Measurements from ENCODE around the gene LRTM2.

DNA sequence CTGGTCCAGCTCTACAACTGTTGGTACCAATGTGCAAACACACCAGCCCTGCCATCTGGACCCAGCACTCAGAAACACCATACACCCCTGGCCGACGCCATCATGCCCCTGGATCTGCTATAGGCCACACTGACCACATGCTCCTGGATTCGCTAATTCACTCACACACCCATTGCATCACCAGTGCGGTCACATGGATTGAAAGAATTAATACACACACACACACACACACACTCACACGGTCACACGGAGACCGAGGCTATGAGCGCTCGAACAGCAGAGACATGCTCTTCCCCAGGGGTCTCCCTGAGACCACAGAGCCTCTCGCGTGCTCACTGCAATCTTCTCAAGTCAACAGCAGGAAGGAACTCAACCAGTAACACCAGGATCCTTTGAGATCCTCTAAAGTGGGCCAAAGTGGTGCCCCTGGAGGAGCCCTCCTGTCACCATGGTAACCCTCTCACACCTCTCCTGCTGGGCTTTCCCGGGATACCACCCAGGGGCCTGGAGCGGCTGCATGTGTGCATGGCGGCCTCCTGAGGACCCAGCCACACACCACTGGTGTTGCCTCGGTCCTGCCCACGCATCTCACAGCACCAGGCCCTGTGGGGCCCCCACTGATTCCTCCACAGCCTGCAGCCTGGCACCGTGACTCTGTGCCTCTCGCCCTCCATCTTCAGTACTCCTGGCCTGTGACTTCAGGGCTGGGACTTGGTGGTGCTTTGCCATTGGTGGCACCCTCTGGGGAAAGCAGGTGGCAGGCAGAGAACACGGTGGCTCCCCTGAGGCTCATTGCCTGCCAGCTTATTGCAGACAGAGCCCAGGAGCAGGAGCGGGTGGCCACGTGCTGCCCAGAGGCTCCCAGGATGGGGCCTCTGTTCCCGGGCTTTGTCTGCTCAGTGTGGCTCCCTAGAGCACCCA is 15.1 kb downstream of the LRTM2 start:
- TF ChIP-seq POLR2A (IDR thresholded peaks at IDR 0.05; ENCODE audit: low read depth, low read length): no peak
- TF ChIP-seq POLR2AphosphoS5 (IDR thresholded peaks at IDR 0.05; ENCODE audit: low read depth, low read length): no peak
- no peak for TF ChIP-seq TAF1 (IDR thresholded peaks at IDR 0.05; ENCODE audit: borderline replicate concordance, low read depth, low read length)
